SHP77 treated with DMSO at 0.1 percent for 48 hours (cell line): Measurements from ENCODE around the gene B3GNT7.
"Not testable (repeated sequence)": the region's sequence is repeated elsewhere in the genome, so short reads cannot be mapped to it uniquely, and the experiment has no call there.

Experiments
- DNase-seq: peaks from one replicate; lab custom pipeline; 2025; lab: John Stamatoyannopoulos, UW

The B3GNT7 gene

GRCh38 chr2:231367178-231367577 lies 28.3 kb upstream of the B3GNT7 start:
- no peak for DNase-seq

- no peak for DNase-seq
Measured at GRCh38 chr2:231369580-231370428, 25.7 kb upstream of the B3GNT7 start.

GRCh38 chr2:231370429-231370748 lies 25.1 kb upstream of the B3GNT7 start:
- DNase-seq: no peak

GRCh38 chr2:231370749-231371429 lies 24.6 kb upstream of the B3GNT7 start:
- no peak for DNase-seq

- no peak for DNase-seq
Measured at GRCh38 chr2:231371430-231372054, 24.0 kb upstream of the B3GNT7 start.

GRCh38 chr2:231372326-231372725 lies 23.2 kb upstream of the B3GNT7 start:
- DNase-seq: no peak

- no peak for DNase-seq
Measured at GRCh38 chr2:231373184-231373583, 22.3 kb upstream of the B3GNT7 start.

- DNase-seq: no peak
Measured at GRCh38 chr2:231373786-231374349, 21.6 kb upstream of the B3GNT7 start.

GRCh38 chr2:231374771-231375170 lies 20.7 kb upstream of the B3GNT7 start:
- no peak for DNase-seq

- not testable (repeated sequence) for DNase-seq
Measured at GRCh38 chr2:231375994-231376615, 19.4 kb upstream of the B3GNT7 start.

GRCh38 chr2:231376857-231377256 lies 18.7 kb upstream of the B3GNT7 start:
- DNase-seq: no peak

GRCh38 chr2:231378026-231378722 lies 17.3 kb upstream of the B3GNT7 start:
- peak; percentile 36 for DNase-seq

- DNase-seq: no peak
Measured at GRCh38 chr2:231379266-231380215, 16.0 kb upstream of the B3GNT7 start.

- DNase-seq: no peak
Measured at GRCh38 chr2:231380307-231380706, 15.2 kb upstream of the B3GNT7 start.

GRCh38 chr2:231380991-231381847 lies 14.3 kb upstream of the B3GNT7 start:
- DNase-seq: no peak

GRCh38 chr2:231382116-231382515 lies 13.4 kb upstream of the B3GNT7 start:
- DNase-seq: no peak

GRCh38 chr2:231383416-231384108 lies 11.9 kb upstream of the B3GNT7 start:
- DNase-seq: no peak

- DNase-seq: no peak
Measured at GRCh38 chr2:231384109-231384435, 11.4 kb upstream of the B3GNT7 start.

GRCh38 chr2:231384970-231385369 lies 10.5 kb upstream of the B3GNT7 start:
- DNase-seq: no peak
